GM19452 (cell line): Measurements from ENCODE around the gene TAX1BP1.

Source experiments
- ATAC-seq: cut with Tn5 transposase; IDR thresholded peaks from one replicate; pipeline ENCODE4 v1.9.1; 2021; ENCODE audit not compliant: unreplicated experiment

TAX1BP1 gene

DNA sequence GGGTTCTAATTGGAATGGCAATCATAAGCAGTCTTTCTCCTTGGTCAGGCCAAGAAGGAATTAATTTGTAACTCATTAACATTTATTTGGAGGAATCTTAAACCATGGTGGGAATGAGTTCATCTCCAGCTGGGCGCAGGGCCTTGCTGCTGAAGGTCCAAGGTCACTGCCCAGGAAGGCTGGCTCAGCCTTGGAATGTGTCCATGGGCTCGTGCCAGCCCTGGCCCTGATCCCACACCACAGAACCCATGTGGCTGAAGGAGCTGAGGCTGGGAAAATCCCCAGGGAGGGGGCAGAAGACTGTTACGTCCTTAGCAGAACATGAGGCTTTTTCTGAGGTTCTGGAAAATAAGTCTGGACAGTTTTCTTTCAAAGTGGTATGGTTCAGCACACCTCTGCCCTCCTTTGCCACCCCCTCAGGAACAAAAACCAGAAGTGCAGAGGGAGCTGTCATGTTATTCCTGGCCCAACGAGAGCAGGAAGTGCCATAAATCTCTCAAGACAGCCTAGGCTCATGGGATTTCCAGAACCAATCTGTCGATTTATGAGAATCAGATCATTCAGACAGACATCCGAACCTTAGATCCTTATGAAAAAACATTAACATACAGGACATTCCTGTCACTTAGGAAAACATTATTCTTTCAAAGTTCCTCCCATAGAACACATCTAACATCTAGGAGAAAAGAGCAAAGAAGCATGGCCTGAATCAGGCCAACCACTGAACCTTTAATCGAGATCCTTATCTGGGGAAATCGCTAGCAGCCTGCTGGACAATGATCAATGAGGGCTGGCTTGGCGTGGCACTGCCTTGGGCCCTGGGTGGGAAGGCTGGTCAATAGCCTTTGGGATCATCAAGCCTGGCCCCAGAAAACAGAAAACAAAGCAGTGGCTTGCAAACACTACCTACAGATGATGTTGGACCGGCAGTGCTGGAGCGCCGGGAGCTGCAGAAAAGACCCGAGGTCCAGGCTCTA is 134.3 kb downstream of the TAX1BP1 start:
- no peak for ATAC-seq

DNA sequence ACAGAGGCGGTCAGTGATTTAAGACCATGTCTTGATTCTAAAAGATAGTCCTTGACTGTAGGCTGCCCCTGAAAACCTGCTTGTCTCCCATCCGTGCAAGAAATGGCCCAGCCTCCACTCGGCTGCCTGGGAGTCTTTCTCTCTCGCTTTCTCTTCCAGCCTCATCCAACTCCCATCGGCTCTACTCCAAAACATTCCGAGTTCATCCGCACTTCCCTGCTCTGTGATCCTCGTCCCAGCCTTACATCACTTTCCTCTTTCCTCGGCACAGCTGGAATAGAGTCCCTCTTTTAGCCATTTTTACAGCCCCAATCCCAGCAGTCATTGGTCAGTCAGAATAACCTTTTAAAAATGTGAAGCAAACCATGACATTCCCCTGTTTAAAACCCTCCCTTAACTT is 135.1 kb downstream of the TAX1BP1 start:
- no peak for ATAC-seq

DNA sequence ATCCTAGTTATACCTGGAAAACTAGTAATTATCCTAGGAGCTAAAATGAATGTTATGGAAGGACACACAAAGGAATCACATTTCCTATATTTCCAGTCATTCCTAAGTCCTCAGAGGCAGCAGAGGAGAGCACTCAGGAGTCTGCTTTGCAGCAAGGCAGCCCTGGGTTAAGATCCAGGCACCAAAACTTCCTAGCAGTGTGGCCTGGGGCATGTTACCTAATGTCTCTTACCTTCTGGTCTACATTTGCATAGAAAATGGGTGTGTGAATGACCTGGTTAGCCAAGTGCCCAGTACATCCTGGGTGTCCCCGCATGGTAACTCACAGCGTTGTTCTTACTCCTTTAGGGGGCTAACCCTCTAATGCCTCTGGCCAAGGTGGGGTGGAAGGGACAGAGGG is 135.9 kb downstream of the TAX1BP1 start:
- no peak for ATAC-seq

DNA sequence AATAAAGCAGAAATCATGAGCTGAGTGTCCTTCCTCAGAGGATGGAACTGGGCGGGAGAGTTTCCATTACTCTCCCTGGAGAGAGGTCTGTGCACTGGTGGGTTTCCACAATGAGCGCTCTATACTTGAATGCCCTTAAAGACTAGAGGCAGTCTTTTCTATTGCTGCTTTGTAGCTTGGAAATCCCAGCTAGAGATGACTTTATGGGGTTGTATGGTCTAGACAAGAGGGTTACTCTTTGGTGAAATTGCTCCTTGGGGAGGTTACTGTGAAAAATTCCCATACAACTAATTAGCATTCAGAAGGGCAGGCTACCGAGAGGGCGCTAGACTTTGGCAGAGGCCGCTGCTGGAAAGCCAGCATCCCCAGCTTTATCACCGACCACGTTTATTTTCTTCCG is 136.8 kb downstream of the TAX1BP1 start:
- ATAC-seq, result no peak
